CD4-positive, alpha-beta T cell treated with Interferon alpha-2 for 1 hour (primary cell): ENCODE data around the gene PLXNA4.

ENCODE experiments used
- DNase-seq, 2 donors: peaks; one replicate each; pipeline ENCODE4 v3.0.0-alpha.2; 2020 to 2022

PLXNA4 gene

DNA sequence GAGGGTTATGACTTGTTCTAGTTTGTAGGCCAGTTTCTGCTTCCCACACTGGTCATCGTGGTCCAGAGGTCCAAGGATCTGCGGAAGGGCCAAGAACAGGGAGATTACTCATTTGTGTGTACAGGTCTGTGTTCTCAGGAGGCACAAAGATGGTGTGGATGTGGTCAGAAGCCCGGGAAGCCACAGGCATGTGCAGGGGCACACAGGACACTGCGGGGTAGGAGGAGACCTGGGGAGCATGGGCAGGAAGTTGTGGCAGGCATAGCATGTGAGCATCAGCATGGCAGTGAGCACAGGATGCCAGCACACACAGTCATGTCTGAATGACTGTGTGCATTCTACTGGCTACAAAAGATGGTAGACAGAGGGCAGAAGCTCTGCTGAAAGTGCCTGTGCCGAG, 445.8 kb downstream of the PLXNA4 start:
- DNase-seq = no peak

DNA sequence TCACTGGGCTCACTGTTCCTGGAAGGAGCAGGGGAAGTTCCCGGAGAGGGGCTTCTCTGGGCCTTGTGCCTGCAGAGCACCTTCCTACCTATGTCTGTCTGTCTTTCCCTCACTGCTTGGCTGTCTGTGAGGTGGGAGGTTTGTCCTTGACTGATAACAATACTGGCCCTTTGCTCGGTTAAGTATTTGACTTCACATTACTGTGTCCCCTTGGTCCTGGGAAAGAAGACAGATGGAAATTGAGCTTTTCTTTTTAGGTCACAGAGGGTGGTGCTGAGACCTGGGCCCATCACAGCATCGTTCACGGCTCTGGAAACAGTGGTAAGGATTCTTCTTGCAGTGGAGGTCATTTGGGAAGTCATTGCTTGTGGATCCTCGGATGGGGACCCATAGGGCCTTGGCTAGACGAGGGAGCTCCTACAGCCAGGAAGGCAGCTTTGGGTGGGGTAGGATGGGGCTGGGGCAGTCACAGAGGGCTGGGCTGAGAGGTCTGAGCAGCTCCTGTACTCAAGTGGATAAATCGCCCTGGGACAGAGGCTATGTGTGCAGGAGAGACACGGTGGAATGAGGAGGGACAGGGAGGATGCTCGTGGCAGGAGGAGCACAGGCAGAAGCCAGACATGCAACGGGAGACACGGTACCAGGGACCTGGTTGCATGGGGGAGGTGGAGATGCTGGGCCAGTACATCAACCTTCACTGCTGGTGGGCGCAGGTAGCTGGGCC, 450.2 kb downstream of the PLXNA4 start:
- DNase-seq = no peak

DNA sequence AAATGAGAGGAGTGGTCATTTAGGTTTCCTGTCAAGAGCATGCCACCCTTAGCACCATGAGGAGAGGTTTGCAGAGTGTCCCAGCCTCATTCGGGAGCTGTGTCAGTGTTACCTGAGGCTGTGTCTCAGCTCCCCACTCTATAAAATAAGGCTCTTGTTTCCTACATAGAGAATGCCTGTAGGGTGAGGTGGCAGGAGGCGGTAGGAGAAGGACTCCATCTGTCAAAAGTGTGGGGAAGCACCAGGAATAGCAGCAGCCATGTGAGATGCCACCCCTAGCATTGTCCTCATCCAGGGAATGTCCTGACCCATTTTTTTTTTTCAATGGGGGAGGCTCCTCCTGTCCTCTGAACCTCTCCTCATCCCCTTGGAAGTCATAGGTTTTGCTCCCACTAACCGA, 451.2 kb downstream of the PLXNA4 start:
- DNase-seq = no peak

DNA sequence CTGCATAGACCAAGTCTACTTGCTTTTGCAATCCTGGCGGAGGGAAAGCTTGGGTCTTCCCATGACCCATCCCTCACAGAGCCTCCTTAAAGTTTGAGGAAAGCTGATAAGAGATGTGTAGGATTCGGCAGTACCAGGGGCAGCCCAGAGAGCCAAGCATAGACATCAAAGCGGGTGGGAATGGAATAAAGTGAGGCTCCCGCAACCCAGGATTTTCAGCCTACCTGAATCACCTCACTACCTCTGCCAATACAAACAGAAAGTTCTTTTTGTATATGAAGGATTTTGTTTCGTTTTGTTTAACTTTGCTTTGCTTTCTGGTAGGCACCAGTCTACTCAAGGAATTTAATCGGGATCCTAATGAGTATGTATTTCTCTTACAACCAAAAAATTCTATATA, 451.7 kb downstream of the PLXNA4 start:
- DNase-seq = no peak

DNA sequence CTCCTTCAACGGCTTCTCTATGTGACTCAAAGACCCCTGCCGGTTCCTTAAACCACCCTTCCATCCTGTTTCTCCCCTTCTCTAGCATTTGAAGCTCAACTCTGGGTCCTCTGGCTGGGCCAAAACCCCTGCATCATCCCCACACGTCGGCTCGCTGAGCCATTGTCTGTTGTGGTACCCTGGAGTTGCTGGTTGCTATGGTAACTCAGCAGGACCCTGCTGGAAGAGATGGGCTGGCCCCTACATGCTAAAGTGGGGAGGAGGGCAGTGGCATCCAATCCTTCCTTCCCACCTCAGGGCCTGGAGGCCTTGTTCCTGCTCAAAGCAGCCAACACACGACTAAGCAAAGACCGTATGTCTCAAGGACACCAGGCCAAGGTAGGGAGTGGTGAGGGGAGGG, 452.5 kb downstream of the PLXNA4 start:
- DNase-seq = no peak

DNA sequence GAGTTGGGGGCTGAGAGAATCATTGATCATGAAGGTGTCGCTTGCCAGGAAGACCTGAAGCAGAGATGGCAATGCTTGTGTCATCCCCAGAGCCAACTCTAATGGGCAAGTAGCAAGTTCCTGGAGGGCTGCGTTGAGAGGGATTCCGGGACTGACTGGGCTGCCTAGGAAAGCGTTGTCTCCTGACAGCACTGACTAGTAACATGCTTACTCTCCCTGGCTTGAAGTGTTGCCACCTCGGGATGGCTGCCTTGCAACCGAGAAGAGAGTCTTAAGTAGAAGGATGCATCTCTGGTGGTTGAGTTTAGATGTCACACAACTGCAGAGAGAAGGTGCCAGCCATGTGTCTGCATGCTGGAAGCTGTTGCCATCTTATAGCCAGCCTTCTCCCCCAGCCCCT, 453.4 kb downstream of the PLXNA4 start:
- no peak for DNase-seq

DNA sequence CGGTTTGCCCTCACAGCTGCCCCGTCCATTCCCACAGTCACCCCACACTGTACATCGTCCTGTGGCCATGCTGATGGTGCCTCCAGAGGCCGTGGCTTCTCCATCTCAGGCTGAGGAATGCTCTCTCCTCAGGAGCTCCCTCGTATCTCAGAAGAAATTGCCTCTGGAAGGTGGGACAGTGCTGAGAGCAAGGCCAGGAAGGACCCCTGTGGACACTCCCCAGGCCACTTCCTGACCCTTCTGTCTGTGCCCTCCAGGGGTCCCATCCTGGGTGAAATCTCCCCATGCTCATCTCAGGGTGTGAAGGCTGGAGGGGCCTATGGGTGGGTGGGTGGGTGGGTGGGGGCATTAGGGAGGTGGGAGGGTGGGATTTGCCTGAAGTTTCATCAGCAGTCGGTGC, 454.3 kb downstream of the PLXNA4 start:
- no peak for DNase-seq

DNA sequence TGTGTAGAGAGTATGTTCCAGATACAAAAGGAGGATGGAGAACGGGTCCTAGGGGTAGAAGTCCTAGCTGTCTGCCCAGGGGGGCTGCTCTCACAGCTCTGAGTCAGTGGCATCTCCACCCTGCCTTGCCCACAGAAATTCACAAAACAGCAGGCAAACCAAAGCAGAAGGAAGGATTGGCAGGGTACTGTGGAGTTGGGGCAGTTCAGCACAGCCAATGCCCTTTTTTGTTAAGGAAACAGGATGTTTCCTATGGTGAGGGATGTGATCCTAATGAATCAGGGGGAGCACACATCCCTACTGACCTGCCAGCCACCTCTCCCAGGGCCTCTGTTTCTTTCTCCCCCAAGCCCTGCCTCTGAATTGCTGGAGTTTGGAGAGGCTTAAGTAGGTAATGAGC, 457.6 kb downstream of the PLXNA4 start:
- DNase-seq = no peak

DNA sequence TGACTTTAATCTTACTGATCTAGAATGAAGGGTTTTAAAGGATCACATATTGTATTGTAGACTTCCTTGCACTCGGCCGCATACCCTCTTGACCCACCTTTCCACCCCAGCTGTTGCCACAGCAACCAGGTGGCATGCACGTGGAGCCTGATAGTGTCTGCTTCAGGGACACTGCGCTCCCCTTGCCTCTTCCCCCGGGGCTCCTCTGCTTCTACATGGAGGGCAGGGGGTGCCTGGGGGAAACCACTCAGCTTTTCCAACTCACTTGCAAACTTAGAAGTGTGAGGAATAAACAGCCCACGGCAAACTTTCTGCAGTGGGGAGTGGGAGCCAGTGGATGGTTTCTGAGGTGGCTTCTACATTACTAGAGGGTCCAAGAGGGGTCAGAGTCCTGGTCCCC, 458.6 kb downstream of the PLXNA4 start:
- DNase-seq = no peak

DNA sequence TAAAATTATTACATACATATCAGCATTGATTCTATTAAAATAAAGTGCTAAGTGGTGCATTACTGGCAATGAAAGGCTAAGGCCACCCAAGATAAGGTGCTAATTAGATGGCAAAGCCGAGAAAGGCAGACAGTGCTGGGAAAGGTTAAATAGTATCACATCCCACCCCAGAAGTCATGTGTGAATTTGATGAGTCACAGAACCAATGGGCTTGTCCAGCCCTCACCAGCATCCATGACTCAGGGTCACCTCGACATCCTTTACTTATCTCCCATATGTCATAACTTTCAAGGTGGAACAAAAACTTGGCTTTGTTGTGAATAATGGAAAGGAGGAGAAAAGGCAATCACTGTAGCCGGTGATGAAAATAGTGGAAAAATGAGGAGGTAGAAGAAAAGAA, 459.1 kb downstream of the PLXNA4 start:
- DNase-seq = no peak

DNA sequence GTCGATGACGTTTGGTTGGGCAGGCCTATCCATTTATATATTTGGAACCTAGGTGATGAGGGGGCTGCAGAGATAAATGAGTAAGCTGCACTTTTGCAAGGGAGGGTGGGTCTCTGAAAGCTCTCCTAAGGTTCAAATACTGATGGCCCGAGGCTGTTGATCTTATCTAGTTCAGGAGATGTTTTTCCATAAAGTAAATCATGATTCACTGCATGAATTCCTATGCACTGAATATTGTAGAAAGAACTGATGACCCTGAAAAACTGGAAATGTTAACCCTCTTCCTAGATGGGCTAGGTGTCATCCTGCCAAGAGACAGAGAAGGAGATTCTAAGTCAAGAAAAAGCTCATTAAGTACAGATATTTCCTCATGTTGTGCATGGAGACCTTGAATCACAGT, 459.9 kb downstream of the PLXNA4 start:
- no peak for DNase-seq

DNA sequence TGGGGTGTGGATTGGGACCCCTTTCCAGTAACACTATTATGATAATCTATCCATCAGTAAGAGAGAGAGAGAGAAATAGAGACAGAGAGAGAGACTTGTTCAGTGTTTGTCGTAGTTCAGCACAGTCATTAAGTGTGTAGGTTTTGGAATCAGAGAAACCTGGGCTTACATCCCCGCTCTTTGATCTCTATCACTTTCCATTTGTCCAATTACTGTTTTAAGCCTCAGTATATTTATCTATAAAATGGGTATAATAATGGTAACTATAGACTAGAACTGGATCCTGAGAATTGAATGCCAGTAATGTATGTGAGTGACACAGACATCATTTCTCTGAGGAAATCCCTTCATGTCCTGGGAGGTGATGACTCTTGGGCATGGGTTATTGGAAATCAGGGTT, 460.5 kb downstream of the PLXNA4 start:
- DNase-seq = no peak

DNA sequence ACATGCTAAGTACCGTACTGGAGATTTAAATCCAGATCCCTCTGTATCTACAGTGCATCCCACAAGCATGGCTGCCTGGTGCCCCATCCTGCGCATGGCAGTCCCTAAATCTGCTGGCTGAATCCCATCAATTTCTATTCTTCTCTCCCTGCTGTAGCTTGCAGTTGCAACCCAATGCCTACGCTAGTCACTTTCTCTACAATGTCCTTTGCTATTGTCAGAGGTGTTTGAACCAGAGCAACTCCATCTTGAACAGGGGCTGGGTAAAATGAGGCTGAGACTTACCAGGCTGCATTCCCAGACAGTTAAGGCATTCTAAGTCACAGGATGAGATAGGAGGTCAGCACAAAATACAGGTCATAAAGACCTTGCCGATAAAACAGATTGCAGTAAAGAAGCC, 461.2 kb downstream of the PLXNA4 start:
- no peak for DNase-seq

DNA sequence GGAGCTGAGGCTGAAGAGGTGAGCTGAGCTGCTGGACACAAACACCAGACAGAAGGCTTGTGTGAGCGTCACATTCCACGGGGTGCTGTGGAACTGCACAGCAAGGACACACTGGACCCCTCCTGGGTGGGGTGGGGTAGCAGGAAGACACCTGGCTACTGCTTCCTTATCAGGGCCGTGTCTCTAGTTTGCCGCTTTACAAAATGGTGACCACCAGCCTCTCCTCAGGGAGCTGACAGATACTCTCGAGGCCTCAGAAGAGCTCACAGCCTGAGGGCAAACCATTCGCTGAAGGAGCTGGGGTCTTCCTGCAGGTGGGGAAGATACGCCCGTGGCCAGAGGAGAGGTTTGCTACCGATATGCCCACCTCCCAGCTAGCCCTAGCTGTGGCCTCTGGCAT, 461.9 kb downstream of the PLXNA4 start:
- no peak for DNase-seq

DNA sequence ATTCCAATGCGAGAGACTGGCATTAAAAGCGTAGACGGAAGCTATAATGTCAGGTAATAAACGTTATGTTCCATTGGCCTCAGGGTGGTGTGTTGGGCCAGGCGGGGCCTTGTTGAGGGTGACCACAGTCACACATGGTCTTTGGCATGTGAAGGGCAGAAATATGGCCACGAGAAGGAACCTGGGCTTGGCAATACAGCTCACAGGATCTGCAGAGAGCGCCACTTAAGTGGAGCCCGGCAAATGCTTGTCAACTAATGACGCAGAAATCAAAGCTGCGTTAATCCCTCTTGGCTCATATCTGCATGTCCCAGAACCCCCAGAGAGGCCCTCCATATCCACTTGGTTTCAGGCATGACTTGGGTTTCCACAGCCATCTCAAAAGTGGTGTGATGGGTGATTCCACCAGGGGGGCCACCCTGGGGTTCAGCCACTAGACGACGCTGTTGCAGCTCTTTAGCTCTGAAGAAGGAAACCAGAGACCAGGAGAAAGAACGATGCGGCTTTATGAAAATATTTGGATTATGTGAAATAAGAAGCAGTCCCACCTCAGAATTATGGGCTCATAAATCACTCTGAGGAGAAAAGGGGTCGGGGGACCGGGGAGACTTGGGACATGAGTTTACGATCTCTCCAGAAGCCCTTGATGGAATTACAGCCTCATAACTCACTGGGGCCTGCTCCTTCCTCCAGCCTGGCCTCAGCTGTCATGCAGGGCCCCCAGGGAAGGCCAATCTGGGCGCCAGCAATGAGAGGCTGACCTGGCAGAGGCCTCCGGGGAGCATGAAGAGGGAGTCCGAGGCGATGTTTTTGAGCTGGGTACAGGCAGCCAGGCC, 462.5 kb downstream of the PLXNA4 start:
- no peak for DNase-seq

DNA sequence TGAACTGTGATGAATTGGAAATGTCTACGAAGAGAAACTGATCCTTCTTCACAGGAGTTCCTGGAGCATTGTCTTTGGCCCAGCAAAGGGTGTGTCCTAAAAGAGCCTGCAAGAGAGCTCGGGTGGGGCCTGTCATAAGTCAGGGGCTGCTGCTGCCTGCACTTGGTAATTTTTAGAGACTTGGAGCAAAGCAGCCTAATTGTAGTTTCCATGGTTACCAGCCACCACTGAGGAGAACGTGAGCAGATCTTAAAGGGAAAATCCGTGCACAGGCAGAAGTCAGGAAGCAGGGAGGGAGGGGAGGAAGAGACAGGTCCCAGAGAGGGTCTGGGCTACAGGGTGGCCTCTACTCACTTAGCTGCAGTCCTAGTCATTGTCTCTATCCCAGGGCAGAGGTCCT, 463.6 kb downstream of the PLXNA4 start:
- DNase-seq = no peak

DNA sequence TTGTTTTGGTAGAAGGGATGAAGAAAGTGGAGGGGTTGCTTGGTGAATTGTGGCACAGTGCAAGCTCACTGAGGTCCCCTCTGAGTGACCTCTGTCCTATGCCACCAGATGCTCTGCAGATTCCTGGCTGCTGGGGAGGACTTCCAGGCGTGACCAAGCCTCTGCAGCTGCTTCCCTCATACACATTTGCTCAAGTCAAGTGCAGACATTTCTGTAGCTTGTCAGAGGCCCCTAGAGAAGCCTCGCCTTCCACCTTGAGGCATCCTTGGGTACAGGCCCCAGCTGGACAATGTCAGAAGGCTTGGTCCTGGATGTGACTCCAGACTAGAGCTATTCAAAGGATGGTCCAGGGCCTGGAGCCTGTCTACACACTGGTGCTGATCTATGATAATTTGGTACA, 464.2 kb downstream of the PLXNA4 start:
- DNase-seq = no peak

DNA sequence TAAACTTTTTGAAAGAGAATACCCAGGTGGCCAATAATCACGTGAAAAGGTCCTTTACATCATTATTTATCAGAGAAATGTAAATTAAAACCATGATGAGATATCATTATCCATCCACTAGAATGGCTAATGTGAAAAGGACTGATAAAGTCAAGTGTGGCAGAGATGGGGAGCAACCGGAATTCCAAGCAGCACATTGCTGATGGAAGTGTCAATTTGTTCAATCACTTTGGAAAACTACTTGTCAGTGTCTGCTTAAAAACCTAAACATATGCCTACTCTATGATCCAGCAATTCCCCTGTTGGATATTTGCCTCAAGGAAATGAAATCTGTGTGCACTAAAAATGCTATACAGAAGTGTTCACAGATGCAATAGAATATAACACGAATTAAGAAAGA, 465.6 kb downstream of the PLXNA4 start:
- DNase-seq = no peak

DNA sequence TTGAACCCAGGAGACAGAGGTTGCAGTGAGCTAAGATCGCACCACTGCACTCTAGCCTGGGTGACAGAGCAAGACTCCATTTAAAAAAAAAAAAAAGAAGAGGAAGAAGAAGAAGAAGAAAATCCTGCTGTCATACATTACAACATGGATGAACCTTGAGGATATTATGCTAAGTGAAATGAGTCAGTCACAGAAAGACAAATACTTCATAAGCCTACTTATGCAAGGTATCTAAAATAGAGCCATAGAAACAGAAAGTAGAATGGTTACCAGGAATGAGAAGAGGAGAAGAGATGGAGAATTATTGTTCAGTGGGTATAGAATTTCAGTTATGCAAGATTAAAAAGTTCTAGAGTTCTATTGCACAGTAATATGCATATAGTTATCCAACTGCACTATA, 466.5 kb downstream of the PLXNA4 start:
- DNase-seq = no peak

DNA sequence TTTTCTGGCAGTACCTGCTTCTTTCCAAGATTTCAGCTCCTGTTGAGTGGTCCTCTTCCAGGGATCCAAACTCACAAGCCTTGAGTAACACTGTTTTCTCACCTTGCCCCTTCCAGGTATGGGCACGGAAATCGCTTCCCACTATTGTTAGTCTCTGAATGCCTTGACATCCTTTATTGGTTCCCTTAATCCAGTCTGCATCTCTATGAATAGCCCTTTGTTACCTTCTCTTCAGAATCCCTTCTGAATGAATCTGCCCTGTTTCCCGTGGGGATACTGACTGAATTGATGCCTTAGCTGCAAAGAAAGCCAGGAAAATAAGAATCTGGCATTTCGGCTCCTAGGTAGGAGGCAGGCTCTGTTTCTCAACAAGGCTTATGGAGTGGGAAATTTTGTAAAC, 467.7 kb downstream of the PLXNA4 start:
- DNase-seq = no peak

DNA sequence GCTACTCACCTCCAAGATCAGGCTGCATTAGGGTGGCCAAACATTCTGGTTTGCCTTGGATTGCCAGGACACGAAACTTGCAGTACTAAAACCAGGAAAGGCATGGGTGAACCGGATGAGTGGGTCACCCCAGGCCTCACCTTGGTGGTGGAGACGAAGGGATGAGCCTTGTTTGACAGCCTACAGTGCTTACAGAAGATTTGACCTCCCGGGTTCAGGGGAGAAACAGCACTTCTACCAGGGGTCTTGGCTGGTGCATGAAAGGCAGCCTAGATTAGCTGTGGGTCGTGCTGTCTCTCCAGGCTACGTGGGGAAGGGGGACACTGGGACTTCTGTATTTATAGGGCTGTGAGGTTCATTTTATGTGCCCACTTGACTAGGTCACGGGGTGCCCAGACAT, 469.8 kb downstream of the PLXNA4 start:
- no peak for DNase-seq

DNA sequence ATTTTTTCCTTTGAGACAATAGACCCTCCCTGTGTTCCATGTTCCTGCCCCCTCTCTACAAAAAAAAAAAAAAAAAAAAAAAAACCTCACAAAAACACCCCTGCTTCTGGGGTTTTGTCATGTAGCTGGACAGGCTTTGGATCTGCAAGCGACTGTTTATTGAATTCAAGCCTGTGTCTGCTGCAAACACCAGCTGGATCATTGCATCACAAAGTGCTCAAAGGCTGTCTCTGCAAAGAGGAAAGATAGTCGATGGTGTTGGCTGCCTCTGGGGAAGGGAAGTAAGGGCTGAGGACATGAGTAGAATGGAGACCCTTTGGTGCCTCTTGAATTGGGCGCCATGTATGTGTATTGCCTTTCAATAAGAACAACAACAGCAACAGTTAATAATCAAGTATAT, 471.2 kb downstream of the PLXNA4 start:
- DNase-seq = no peak

DNA sequence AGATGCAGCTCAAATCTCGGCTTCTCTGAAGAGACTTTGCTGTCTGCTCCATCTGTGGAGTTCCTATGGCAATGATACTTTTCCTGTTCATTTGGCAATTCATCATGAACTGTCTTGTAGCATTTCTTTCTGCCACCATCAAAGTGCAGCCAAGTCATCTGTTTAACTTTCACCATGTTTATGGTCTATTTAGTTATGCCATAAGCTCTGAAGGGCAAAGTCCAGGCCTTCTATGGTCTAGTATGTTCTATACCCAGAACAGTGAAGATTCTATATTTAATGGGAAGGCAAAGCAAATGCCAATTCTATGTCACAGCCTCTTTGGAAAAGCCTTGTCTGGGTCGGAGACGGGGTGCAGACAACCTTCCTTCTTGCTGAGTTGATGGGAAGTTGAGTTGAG, 472.6 kb downstream of the PLXNA4 start:
- no peak for DNase-seq

DNA sequence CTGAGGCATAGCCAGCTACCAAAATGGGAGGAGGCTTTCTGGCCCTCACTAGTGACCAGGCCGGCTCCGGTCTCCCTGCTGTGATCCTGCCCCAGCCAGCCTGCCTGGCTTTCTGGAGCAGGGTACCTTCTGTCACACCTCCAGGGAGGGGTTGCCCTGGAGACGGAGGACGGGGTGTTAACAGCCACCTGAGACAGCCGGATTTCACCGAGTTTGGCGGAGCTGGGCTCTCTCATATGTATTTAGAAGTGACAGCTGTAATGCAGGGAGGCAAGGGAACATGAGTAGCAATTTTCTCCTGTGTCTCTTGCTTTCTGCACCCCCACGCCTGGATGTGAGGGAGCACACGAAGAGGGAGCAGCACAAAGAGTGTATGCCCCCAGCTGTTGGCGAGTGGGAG, 473.3 kb downstream of the PLXNA4 start:
- DNase-seq = no peak

DNA sequence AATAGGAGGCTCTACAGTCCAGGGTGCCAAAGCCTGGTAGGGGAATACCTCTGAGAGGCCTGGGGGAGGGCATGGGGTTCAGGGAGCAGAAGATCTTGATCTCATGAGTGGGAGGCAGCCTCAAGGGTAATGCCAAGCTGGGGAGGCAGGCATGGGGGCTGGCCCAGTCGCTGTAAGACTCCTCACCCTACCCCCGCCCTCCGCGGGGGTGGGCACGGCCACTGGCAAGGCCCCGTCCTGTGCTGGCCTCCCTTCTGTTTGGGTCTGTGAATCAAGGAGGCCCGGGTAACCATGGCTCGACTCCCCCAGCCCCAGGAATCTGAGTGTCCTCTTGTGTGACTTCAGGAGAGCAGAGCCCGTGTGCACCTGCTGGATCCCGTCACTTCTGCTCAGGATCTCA, 473.9 kb downstream of the PLXNA4 start:
- DNase-seq = no peak
